GM23248 (cell line): ENCODE measurements around the gene ASAP2. TPM values are rescaled to one million over a fixed set of nuclear protein-coding genes. Genes with fewer than 3 reads are reported as not detected.

Experiments
- DNase-seq: peaks from one replicate; pipeline ENCODE4 v3.0.0-alpha.2; 2015
- H2AFZ ChIP-seq: fragments of 200-600 bp; sonication (generic); 2 replicates; pipeline ENCODE4 v1.6.1; 2016; ENCODE audit warnings: antibody characterized with exemption
- H3F3A ChIP-seq: fragments of 200-600 bp; sonication (generic); 2 replicates; pipeline ENCODE4 v1.6.1; 2016; ENCODE audit warnings: mild to moderate bottlenecking, antibody characterized with exemption, mixed run types; ENCODE audit not compliant: insufficient read depth
- H3K27ac ChIP-seq: fragments of 200-600 bp; sonication (generic); 2 replicates; pipeline ENCODE4 v1.5.1; 2016; ENCODE audit warnings: mild to moderate bottlenecking
- H3K27me3 ChIP-seq: fragments of 200-600 bp; sonication (generic); replicated peaks from 2 replicates; pipeline ENCODE4 v1.6.1; 2016; ENCODE audit warnings: mild to moderate bottlenecking; ENCODE audit not compliant: insufficient read depth
- H3K36me3 ChIP-seq: fragments of 200-600 bp; sonication (generic); 2 replicates; pipeline ENCODE4 v1.6.1; 2016; ENCODE audit warnings: low read depth, mild to moderate bottlenecking
- H3K4me1 ChIP-seq: fragments of 200-600 bp; sonication (generic); 2 replicates; pipeline ENCODE4 v1.6.1; 2016; ENCODE audit warnings: mild to moderate bottlenecking; ENCODE audit not compliant: insufficient read depth
- H3K4me2 ChIP-seq: fragments of 200-600 bp; sonication (generic); one replicate; pipeline ENCODE4 v1.6.1; 2016; ENCODE audit warnings: mild to moderate bottlenecking; ENCODE audit not compliant: unreplicated experiment
- H3K4me3 ChIP-seq: fragments of 200-600 bp; sonication (generic); 2 replicates; pipeline ENCODE4 v1.5.1; 2016; ENCODE audit warnings: mild to moderate bottlenecking
- H3K79me2 ChIP-seq: fragments of 200-600 bp; sonication (generic); 2 replicates; pipeline ENCODE4 v1.6.1; 2016; ENCODE audit warnings: mild to moderate bottlenecking; ENCODE audit not compliant: insufficient read depth
- H3K9ac ChIP-seq: fragments of 200-600 bp; sonication (generic); 2 replicates; pipeline ENCODE4 v1.6.1; 2016; ENCODE audit warnings: mild to moderate bottlenecking
- H3K9me2 ChIP-seq: fragments of 200-600 bp; sonication (generic); 2 replicates; pipeline ENCODE4 v1.6.1; 2016; ENCODE audit warnings: mixed run types, mild to moderate bottlenecking, moderate library complexity; ENCODE audit not compliant: insufficient read depth
- H3K9me3 ChIP-seq: fragments of 200-600 bp; sonication (generic); one replicate; pipeline ENCODE4 v1.6.1; 2017; ENCODE audit warnings: low read depth
- H4K20me1 ChIP-seq: fragments of 200-600 bp; sonication (generic); 2 replicates; pipeline ENCODE4 v1.6.0; 2016; ENCODE audit not compliant: insufficient read depth
- EZH2 ChIP-seq: fragments of 200-600 bp; sonication (generic); IDR thresholded peaks from 2 replicates; pipeline ENCODE4 v1.6.1; 2018; ENCODE audit warnings: antibody characterized with exemption, mild to moderate bottlenecking; ENCODE audit not compliant: insufficient read depth, poor library complexity, severe bottlenecking
- EZH2phosphoT487 ChIP-seq: fragments of 200-600 bp; sonication (generic); IDR thresholded peaks from 2 replicates; pipeline ENCODE4 v1.6.1; 2018; ENCODE audit warnings: antibody characterized with exemption, moderate library complexity, mild to moderate bottlenecking, low read depth; ENCODE audit not compliant: insufficient read depth
- WGBS, 2 experiments: methylation state at CpG; one replicate each; pipeline ENCODE4 v1.1.6; 2015 to 2017; ENCODE audit warnings: low lambda C conversion rate in 2 of 2, low coverage in 1 of 2; ENCODE audit errors: missing lambda C conversion rate in 2 of 2; 5-methylcytosine and 5-hydroxymethylcytosine counted together
- in situ Hi-C: fragments of 300-500 bp; cut with MboI; formaldehyde crosslinking; loops from 2 replicates; pipeline ENCODE4 v1.15.0; 2020
- polyA plus RNA-seq: library from polyadenylated mRNA; unstranded; fragments of >200 nt; fragmentation: Nextera tagmentation; extraction: Ambion mirVana; gene quantifications from 2 replicates; pipeline ENCODE4 v1.2.1, GENCODE V29; 2016
- total RNA-seq: library from RNA; depleted of rRNA; stranded (reverse); fragments of >200 nt; shearing (Covaris generic); gene quantifications from 2 replicates; pipeline ENCODE4 v1.2.3, GENCODE V29; 2014

Gene ASAP2
- total and polyA plus RNA-seq, 2 experiments from 2014 or later, result 8.8 to 49.6 TPM

GRCh38 chr2:9207641-9208311 is 1.2 kb downstream of the ASAP2 start:
- no peaks in the 10 kb centered on the region for H3K36me3 ChIP-seq
- no peak for TF ChIP-seq EZH2
- TF ChIP-seq EZH2phosphoT487, result no peak
- peaks cover 26% of the 10 kb centered on the region for H3F3A ChIP-seq
- no peaks in the 10 kb centered on the region for H4K20me1 ChIP-seq
- peak overlapping the region; percentile 92 for H3K4me3 ChIP-seq
- in situ Hi-C loops, result loop anchor here (10.0 kb wide), 1 partner anchor 127 kb away; no protein-coding TSS in a partner anchor
- peak overlapping the region; percentile 66 for H3K27ac ChIP-seq
- H3K9me3 ChIP-seq, result no peaks in the 10 kb centered on the region
- WGBS, 2 experiments, result 1% methylated on average over 33 to 34 of the region's 34 CpGs
- H3K27me3 ChIP-seq, result no peaks in the 10 kb centered on the region
- H3K4me2 ChIP-seq, result peak overlapping the region; percentile 89
- peaks cover 35% of the 10 kb centered on the region for H3K4me1 ChIP-seq
- H2AFZ ChIP-seq, result no peak overlapping the region
- H3K79me2 ChIP-seq, result peaks cover 57% of the 10 kb centered on the region
- no peaks in the 10 kb centered on the region for H3K9me2 ChIP-seq
- peak; percentile 60 for DNase-seq
- H3K9ac ChIP-seq, result peak overlapping the region; percentile 94

- peak overlapping the region; percentile 94 for H3K9ac ChIP-seq
- peaks cover 68% of the 10 kb centered on the region for H3K79me2 ChIP-seq
- DNase-seq, result peak; percentile 57
- in situ Hi-C loops, result loop anchor here (10.0 kb wide), 1 partner anchor 126 kb away; no protein-coding TSS in a partner anchor
- H3K27me3 ChIP-seq, result no peaks in the 10 kb centered on the region
- peak overlapping the region; percentile 92 for H3K4me3 ChIP-seq
- 3 to 26% methylated on average over 1 of the region's 1 CpG for WGBS, 2 experiments
- no peak overlapping the region for H2AFZ ChIP-seq
- no peaks in the 10 kb centered on the region for H3K9me3 ChIP-seq
- H3K4me2 ChIP-seq, result peak overlapping the region; percentile 92
- no peaks in the 10 kb centered on the region for H4K20me1 ChIP-seq
- no peaks in the 10 kb centered on the region for H3K36me3 ChIP-seq
- peaks cover 39% of the 10 kb centered on the region for H3K4me1 ChIP-seq
- H3K27ac ChIP-seq, result peak overlapping the region; percentile 42
- no peaks in the 10 kb centered on the region for H3K9me2 ChIP-seq
- peaks cover 21% of the 10 kb centered on the region for H3F3A ChIP-seq
- TF ChIP-seq EZH2phosphoT487 (no peak), EZH2 (no peak)
Observed at GRCh38 chr2:9208875-9209274, 2.3 kb downstream of the ASAP2 start.

GRCh38 chr2:9210030-9210429 is 3.4 kb downstream of the ASAP2 start:
- H3K4me2 ChIP-seq, result peak overlapping the region; percentile 92
- H3K27me3 ChIP-seq, result no peaks in the 10 kb centered on the region
- no peaks in the 10 kb centered on the region for H4K20me1 ChIP-seq
- in situ Hi-C loops, result no loop called here
- WGBS, 2 experiments, result 58 to 60% methylated on average over 2 of the region's 2 CpGs
- peaks cover 80% of the 10 kb centered on the region for H3K79me2 ChIP-seq
- H3F3A ChIP-seq, result peaks cover 19% of the 10 kb centered on the region
- TF ChIP-seq EZH2 (no peak), EZH2phosphoT487 (no peak)
- H3K27ac ChIP-seq, result peak overlapping the region; percentile 42; the same call in 1 of the 2 replicates
- DNase-seq, result no peak
- no peaks in the 10 kb centered on the region for H3K9me3 ChIP-seq
- peak overlapping the region; percentile 94 for H3K9ac ChIP-seq
- H3K9me2 ChIP-seq, result no peaks in the 10 kb centered on the region
- H3K4me3 ChIP-seq, result peak overlapping the region; percentile 92
- H2AFZ ChIP-seq, result no peak overlapping the region
- H3K4me1 ChIP-seq, result peaks cover 42% of the 10 kb centered on the region
- H3K36me3 ChIP-seq, result no peaks in the 10 kb centered on the region

GRCh38 chr2:9211496-9211895 is 4.9 kb downstream of the ASAP2 start:
- Histone ChIP-seq H3K9me2 (no peaks in the 10 kb centered on the region), H3K4me3 (no peak overlapping the region), H3K4me1 (peaks cover 48% of the 10 kb centered on the region), H3K79me2 (peaks cover 94% of the 10 kb centered on the region), H4K20me1 (no peaks in the 10 kb centered on the region), H2AFZ (no peak overlapping the region), H3K4me2 (peak overlapping the region; percentile 23), H3K9me3 (no peaks in the 10 kb centered on the region), H3K27ac (peak overlapping the region; percentile 67), H3F3A (peaks cover 9% of the 10 kb centered on the region), H3K36me3 (no peaks in the 10 kb centered on the region), H3K27me3 (no peaks in the 10 kb centered on the region), H3K9ac (peak overlapping the region; percentile 63)
- WGBS, 2 experiments, result 17 to 22% methylated on average over 4 of the region's 4 CpGs
- DNase-seq, result peak; percentile 57
- no peak for TF ChIP-seq EZH2phosphoT487
- no peak for TF ChIP-seq EZH2
- in situ Hi-C loops, result no loop called here
